DMS114 treated with DMSO at 0.1 percent for 48 hours (cell line): ENCODE measurements around the gene TRIAP1.
"Not testable (repeated sequence)": the region's sequence is repeated elsewhere in the genome, so short reads cannot be mapped to it uniquely, and the experiment has no call there.

Experiments used
- DNase-seq: peaks from one replicate; lab custom pipeline; 2025; ENCODE audit not compliant: unreplicated experiment; lab: John Stamatoyannopoulos, UW

TRIAP1 gene

DNA sequence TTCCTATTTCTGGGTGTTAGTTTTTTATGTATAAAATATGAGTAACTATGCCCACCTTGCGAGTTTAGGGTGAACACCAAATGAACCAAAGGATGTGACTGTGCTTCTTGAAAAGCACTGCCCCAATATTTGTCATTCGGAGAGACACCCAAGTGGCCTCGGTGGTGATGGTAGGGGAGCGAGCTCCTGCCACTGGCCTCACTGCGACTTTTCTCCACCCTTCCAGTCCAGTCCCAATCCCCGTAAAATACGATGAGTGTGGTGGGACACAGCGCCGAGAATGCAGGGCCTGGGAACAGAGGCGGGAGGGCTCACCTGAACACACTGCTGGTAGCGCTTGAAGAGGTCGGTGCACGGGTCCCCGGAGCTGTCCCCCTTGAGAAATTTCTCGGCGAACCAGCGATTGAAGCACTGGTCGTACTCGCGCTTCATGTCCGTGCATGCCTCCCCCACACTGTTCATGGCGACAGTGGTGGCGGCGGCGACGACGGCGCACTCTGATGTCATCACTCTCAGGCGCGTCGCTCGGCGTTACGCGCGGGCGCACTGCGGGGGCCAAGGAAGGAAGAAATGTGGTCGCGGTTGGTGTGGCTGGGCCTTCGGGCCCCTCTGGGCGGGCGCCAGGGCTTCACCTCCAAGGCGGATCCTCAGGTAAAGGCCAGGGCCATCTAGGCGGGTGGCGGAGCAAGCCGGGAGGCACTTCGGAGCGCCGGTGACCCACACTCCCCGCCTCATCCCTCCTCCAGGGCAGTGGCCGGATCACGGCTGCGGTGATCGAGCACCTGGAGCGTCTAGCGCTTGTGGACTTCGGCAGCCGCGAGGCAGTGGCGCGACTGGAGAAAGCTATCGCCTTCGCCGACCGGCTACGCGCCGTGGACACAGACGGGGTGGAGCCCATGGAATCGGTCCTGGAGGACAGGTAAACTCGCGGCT is at the start of gene TRIAP1, which contains the start of gene GATC:
Gene TRIAP1, minus strand, starts transcription at position 474 of the 933 bp plus-strand sequence. Its CDS starts 12 bp downstream, at position 462.
Gene GATC, plus strand, starts transcription at position 534 of the 933 bp plus-strand sequence. Its CDS starts 37 bp downstream, at position 571.
- DNase-seq: peak; percentile 59

DNA sequence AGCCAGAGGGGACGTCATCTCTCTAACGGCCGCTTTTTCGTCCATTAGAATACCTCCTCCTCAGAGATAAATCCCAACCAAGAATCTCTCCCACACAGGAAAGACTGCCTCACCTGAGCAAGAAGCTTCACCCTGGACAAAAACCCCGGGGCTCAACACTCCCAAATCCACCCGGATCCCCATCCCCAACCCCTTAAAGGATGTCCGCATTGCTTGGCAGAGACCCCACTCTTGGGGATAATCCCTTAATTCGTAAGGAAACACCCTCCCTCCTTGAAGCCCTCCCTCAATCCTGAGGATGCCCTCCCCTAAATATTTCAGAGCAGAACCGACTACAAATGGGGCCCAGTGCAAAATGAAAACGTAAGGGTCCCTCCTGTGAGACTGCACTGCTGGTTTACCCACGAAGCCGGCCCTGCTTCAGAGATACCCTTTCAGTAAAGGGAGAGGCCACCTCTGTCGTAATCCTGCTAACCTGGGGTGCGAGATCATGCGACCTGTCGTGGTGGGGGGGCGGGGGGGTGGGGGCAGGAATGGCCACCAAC is 49.1 kb upstream of the TRIAP1 start:
- DNase-seq: no peak

DNA sequence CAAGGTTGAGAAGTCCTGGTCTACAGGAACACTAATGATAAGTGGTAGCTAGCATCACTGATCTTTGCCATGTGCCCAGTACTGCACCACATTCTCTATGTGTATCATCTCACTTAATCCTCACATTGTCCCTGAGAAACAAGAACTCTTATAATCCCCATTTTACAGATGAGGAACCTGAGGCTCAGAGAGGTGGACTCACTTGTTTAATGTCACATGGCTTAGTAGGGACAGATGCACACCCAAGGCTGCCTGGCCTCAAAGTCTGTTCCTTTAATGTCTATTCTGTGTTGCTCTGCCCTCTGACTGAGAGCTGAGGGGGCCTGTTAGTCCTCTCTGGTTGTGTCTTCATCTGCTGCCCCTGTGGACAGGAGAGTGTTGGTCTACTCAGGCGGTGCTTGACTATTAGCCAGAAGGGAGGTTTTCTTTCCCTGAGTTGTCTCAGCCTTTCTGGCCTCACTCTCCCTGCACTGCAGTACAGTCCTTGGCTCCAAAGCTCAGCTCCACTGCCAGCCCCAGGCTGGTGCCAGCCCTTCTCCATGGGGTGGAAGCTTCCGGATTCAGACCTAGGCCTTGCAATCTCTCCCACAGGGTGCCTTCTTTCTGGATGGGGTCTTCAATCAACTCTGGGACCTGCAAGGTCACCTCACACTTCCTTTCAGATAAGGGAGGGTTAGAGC is 44.8 kb upstream of the TRIAP1 start:
- no peak for DNase-seq

DNA sequence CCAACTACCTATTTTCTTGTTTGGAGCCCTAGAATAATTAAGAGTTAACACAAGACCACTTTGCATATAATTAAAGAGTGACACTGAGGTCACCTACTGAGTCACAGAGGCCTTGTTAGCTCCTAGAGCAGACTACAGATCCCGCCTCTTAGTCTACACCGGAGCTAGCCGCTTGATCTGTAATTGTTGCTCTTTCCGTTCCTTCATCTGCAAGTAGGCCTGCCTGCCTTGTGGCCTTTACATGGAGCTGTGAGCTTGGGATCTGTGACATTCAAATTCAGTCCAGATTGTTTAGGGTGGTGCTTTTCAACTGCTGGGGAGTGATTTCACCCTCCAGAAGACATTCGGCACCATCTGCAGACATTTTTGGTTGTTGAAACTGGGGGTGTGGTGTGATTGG is 44.1 kb upstream of the TRIAP1 start:
- no peak for DNase-seq

DNA sequence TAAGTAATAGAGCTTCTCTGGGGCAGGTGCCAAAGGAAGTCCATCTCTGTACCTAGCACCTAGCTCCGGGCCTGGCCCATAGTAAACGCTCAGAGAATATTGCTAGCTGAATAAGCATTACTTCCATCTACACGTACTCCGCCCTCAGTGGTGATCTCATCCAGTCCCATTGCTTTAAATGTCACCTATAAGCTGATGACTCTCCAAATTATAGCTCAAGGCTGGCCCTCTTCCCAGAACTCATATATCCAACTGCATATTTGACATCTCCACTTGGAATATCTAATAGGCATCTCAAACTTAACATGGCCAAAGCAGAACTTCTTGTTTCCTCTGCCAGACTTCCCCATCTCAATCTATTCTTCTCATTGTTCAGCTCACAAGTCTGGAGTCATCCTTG is 42.8 kb upstream of the TRIAP1 start:
- no peak for DNase-seq

DNA sequence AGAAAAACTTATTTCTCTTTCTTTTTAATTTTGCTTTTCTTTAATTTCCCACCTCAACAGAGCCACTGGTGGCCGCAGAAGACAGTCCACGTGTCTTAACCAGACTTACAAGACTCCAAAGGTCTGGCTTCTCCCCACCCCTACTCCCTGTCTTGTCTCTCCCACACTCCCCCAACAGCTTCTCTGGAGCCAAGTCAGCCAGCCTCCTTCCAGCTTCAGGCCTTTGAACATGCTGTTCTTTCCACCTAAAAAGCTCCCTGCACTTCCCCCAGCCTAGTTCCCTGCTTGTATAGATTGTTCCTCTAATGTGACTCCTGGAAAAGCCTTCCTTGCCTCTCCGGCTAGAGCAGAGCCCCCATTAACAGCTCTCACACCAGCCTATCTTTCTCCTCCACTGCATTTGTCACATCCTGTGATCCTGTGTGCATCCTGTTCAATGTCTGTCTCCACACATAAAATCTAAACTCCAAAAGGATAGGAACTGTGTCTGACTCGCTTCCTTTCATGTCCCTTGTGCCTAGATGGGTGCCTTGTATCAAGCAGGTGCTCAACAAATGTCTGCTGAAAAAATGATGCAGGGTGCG is 42.0 kb upstream of the TRIAP1 start:
- DNase-seq: no peak

DNA sequence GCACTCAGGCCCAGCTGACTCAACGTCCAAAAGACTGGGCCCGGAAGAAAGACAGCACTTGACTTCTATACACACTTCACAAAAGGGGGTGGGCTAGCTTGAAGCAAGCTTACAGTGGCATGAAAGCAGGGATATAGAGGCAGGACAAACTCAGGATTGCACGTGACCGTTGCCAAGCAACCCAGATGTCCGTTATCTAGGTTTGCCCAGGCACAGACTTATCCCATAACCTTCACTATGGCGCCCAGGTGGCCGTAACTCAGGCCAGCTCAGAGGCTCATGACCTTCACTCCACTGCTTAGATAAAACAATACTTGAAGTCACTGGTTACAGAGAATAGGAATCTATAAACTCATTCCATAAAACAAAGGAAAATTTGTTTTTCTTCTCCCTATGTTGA is 41.4 kb upstream of the TRIAP1 start:
- DNase-seq: not testable (repeated sequence)

DNA sequence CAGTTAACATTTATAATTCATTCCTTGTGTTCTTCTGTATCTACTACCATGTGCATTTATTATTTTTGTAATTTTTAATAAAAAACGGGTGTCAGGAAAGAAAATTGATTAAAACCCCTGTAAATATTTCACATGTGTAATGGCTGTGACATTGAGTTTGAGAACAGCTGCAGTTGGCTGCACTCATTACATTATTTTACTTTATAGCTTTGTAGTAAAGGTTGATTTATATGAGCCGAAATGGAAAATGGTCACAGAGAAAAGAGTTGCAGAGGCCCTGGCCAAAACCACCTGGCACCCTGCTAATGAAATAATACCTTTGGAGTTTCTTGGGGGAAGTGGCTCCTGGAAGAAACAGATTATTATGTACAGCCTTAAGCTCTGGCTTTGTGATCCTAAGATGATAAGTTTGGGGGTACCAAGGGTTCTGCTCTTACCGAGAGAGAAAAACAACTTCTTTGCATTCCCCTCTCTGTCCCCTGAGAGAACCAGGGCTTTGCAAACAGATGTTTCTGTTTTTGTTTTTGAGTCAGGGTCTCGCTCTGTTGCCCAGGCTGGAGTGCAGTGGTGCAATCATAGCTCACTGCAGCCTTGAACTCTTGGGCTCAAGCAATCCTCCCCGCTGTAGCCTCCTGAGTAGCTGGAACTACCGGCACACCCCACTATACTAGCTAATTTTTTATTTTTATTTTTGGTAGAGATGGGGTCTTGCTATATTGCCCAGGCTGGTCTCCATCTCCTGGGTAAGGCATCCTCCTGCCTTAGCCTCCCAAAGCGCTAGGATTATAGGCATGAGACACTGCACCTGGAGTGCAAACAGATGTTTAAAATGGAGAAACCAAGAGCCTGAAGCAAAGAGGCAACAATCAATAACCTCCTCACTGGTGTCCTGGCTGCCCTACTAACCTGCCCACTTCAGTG is 40.0 kb upstream of the TRIAP1 start:
- DNase-seq: no peak

DNA sequence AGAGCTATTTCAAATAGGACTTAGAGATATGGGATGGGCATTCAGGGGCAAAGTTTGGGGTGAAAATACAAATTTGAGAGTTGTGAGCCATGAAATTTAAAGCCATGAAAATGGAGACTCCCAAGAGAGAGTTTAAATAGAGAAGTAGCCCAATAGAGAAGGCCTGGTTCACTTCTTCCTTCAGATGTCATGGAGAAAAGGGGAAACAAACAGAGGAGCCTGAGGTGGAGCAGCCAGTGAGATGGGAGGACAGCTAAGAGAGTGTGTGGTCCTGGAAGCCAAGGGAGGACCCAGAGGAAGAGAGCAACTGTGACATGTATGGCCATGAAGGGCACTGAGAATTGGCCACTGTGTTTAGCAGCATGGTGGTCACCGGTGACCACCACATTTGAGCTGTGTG is 37.4 kb upstream of the TRIAP1 start:
- DNase-seq: no peak

DNA sequence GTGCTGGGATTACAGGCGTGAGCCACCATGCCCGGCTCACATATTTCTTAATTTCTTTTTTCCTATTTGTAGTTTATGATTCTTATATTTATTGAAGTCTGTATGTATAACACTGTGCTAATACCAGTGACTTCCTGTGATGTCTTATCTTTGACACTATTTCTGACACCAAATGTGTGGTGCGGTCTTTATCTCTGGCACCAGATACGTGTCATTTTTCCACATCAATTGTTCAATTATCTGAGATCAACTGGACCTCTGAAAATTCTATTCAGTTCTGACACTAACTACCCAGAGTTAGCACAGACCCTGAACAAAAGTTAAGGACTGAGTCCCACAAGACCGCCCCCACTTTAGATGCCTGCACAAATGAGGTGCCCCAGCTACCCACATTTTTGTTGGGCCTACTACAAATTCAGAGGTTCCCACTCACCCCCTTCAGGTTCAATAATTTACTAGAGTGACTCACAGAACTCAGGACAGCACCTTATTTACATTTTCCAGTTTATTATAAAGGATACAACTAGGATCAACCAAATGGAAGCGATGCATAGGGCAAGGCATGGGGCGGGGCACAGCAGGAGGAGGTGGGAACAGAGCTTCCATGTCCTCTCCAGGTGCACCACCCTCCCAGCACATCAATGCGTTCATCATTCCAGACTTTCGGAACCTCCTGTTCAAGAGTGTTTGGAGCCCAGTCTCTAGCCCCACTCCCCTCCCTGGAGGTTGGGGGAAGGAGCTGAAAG is 35.0 kb upstream of the TRIAP1 start:
- no peak for DNase-seq

DNA sequence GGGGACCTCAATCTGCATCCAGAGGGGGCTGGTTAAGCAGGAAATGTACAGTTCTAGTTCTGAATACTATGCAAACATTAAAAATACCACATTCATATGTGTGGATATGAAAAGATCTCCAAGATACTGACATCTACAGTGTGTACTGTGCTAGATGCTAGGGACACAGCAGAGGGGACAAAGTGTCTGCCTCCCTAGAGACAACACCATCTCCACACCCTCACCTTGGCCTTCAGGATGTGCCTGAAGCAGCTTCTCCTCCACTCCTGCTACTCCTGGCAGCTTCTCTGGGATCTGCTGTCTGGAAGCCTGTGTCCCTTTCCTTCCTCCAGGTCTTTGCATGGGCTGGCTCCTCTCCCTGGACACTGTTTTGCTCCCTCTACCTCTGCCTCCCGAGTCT is 34.0 kb upstream of the TRIAP1 start:
- DNase-seq: no peak

DNA sequence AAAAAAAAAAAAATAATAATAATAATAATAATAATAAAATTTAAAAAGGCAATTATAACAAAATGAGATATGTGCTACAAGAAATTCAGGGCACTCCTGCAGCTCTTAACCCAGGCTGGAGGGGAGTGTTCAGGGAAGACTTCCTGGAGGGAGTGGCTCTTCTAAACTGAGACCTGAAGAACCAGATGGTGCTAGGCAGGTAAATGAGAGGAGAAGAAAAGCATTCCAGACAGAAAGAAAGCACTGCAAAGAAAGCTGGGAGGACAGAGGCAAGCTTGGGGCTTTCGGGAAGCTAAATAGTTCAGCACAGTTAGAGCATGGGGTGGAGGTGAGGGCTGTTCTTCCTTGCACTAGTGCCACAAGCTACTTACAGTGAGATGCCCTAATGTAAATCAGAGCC is 33.3 kb upstream of the TRIAP1 start:
- no peak for DNase-seq

DNA sequence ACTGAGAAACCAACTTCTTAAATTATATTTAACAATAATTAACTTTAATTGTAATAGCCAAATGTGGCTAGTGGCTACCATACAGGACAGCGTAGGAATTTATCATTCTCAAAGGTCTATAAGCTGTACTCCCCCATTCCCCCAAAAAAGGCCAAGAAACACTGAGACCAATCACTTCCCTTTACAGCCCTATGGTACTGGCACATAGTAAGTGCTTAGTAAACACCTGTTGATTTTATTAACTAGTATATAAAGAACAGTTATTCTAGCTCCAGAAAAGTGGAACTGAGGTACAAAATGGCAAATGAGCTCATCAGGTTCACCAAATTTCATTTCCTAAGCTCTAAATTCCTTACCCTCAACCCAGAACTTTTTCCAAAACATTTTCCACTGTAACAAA is 29.5 kb upstream of the TRIAP1 start:
- DNase-seq: no peak

DNA sequence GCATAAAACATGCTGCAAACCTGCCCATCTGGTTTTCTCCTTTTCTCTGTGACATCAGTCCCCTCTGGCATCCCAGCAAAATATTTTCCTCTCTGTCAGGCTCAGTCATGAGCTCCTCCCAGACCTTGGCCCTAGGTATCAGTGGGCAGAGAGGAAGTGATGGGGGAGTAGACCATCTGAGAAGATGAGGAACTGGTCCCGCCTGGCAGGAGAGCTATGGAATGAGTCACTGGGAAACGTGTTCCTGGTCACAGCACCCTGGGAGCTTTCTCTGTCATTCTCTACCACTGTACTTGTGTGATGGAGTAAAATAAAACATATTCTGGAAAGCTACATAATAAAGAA is 28.4 kb upstream of the TRIAP1 start:
- DNase-seq: no peak

DNA sequence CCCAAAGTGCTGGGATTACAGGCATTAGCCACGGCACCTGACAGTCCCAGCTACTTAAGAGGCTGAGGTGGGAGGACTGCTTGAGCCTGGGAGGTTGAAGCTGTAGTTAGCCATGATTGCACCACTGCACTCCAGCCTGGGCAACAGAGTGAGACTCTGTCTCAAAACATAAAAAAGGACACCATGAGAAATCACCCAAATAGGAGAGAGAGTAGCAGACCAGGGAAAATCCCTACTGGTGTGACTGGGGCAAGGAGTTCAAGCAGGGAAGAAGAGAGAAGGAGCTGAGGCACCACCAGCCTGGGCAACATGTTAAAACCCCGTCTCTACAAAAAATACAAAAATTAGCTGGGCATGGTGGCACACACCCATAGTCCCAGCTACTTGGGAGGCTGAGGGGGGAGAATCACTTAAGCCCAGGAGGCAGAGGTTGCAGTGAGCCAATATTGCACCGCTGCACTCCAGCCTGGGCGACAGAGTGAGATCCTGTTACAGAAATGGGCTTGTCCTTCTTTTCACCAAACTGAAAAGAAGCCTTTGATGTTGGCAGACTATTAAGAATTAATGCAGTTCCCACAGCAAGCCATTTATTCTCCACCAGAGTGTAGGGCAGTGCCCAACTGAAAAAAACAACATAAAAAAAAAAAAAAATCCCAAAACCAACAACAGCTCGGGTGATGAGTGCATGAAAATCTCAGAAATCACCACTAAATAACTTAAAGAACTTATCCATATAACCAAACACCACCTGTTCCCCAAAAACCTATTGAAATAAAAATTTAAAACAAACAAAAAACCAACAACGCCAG is 27.8 kb upstream of the TRIAP1 start:
- DNase-seq: no peak

DNA sequence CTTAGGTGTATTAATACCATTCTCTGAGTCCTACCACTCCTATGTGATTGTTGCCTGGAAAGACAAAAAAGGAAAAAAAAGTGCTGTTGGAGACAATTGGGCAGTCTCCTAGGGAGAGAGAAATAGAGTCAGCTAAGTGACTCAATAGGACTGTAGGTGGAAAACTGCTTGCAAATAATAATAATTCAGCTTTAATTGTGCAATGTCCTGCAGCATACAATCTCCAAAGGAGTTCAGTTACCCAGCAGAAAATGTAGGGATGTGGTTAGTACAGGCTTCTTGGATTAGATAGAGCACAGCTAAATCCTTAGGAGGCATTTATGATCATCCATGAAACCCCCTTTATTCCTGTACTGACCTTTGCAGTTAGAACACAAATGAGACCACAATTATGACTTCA is 26.3 kb upstream of the TRIAP1 start:
- no peak for DNase-seq

DNA sequence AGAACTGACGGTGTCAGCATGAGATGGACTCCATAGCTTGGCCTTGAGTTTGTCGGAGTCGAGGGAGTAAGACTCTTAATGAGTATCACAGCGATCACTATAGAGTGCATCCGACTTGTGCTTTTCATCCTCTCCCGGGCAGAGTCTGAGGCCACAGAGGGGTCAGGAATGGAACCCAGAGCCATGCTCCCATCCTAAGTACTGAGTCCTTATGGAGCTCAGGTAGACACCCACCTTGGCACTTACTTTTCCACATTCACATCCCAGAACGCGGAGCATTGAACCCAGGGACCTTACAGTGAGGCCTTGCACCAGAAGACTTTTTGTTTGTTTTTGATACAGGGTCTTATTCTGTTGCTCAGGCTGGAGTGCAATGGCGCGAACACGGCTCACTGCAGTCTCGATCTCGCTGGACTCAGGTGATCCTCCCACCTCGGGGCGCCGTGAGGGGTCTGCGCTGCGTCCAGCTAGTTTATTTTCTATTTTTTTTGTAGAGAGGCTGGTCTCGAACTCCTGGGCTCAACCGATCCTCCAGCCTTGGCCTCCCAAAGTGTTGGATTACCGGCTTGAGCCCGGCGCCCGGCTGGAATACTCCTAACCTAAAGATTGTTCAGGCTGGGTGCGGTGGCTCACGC is 24.1 kb upstream of the TRIAP1 start:
- no peak for DNase-seq

DNA sequence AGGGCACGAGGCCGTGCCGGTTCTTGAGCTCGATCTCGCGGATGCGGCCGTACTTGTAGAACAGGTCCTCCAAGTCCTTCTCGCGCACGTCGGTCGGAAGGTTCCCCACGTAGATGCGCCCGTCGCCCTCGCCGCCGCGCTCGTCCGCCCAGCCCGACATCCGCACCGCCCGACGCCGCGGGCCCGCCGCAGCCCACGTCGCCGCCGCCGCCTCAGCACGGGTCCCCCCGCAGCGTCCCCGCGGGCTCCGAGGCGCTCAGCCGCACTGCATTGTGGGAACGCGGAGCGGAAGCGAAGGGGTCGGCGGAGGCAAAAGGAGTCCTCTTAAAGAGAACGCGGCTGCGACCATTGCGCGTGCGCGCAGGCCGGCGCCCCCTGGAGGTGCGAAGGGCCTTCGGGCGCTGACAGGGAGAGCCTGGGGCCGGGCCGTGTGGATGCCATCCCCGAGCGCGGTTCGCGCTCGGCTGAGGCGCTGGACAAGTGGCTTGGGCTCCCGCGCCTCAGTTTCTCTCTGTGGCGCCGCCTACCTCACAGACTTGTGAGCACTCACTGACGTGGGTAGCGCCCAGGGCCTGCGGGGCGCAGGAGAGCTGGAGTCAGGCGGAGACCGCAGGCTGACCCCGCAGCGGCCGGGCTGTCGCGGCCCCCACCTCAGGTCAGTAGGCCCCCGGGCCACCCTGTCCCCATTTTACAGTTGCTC is 23.4 kb upstream of the TRIAP1 start, which contains the start of gene SRSF9:
Gene SRSF9, minus strand, starts transcription at position 299 of the 700 bp plus-strand sequence. Its CDS starts 139 bp downstream, at position 160.
- DNase-seq: peak; percentile 91
